SK-N-SH (cell line): ENCODE data around the gene VAMP8.

Source experiments
- CTCF ChIP-seq: fragments of 200-600 bp; sonication (generic); IDR thresholded peaks from 2 replicates; pipeline ENCODE4 v1.6.1; 2017; ENCODE audit warnings: antibody characterized with exemption, mild to moderate bottlenecking, moderate library complexity
- GABPA ChIP-seq: IDR thresholded peaks from 2 replicates; pipeline ENCODE4 v1.4.0; 2012; ENCODE audit warnings: low read depth, mild to moderate bottlenecking
- RAD21 ChIP-seq: IDR thresholded peaks from 2 replicates; pipeline ENCODE4 v1.6.1; 2012; ENCODE audit warnings: mild to moderate bottlenecking, low read length
- REST ChIP-seq: IDR thresholded peaks from 2 replicates; pipeline ENCODE4 v1.6.1; 2012; ENCODE audit warnings: mild to moderate bottlenecking, low read depth, low read length, moderate library complexity
- USF2 ChIP-seq: fragments of 150-350 bp; IDR thresholded peaks from 2 replicates; pipeline ENCODE4 v1.6.1; 2017; ENCODE audit warnings: antibody characterized with exemption, low read length, low read depth, borderline replicate concordance
- YY1 ChIP-seq: IDR thresholded peaks from 2 replicates; pipeline ENCODE4 v1.4.0; 2012; ENCODE audit warnings: low read depth, mild to moderate bottlenecking
- ZBTB33 ChIP-seq: IDR thresholded peaks from 2 replicates; pipeline ENCODE4 v1.4.0; 2012; ENCODE audit warnings: low read depth, borderline replicate concordance

GRCh38 chr2:85580206-85580605 lies 2.8 kb downstream of the VAMP8 start:
- no peak for TF ChIP-seq REST
- no peak for TF ChIP-seq USF2
- no peak for TF ChIP-seq ZBTB33
- no peak for TF ChIP-seq CTCF
- no peak for TF ChIP-seq RAD21
- TF ChIP-seq YY1, result no peak
- TF ChIP-seq GABPA, result no peak
